Stimulated activated CD4-positive, alpha-beta T cell treated with anti-CD3 and anti-CD28 coated beads, Interleukin-15, amount 100 ng/mL, for 1 hour (primary cell): ENCODE results near the gene ARFGAP1.

Experiments
- DNase-seq, 2 donors: peaks; one replicate each; pipeline ENCODE4 v3.0.0-alpha.2; 2020; ENCODE audit warnings: low read depth in 1 of 2, low spot score in 1 of 2

The ARFGAP1 gene

DNA sequence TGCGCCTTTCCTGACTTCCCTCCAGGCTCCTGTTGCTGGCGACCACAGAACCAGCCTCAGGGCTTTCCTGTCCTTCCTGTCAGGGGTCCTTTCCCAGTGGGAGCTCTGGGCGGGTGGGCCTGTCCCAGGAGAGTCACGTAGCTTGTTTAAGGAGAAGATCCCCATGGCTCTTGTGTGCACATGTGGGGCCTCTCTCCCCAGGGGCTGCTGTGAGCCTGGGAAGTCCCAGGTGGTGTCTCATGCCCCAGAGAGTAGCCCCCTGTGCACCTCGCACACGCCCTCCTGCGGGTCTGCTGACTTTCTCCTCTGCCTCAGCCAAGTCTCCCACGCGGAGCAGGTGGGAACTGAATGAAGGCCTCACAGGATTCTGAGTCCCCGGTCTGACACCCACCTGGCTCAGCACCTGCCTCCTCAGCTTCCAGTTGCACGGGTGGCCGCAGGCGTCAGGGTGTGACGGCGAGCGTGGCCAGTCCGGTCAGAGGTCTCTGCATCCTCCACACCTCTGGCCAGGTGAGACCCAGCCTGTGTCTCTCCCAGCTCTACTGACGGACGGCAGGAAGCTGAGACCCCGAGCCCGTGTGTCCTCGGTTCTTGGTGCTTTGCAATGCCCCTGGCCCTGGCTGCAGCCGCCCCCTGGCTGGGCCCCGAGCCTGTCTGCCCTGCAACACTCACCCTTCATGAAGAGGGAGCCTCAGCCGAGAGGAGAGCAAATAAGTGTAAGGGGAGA is 12.7 kb upstream of the ARFGAP1 start:
- no peak for DNase-seq

DNA sequence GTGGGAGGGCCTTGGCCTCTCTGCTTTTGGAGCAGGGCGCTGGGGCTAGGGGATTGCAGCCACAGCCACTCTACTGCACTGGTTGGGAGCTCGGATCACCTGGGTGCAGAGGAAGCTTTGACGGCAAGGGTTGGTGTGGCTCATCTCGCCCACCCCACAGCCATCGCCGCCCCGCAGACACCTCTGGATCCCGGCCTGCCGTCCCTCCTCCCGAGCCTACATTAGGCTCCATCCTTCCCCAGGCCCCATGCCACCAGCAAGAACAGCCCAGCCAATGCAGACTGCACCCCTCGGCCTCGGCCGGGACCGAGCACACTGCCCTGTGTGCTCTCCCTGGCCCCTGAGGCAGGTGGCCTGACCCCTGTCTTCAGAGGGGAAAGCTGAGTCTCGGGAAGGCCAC is 12.1 kb upstream of the ARFGAP1 start:
- DNase-seq, result no peak

DNA sequence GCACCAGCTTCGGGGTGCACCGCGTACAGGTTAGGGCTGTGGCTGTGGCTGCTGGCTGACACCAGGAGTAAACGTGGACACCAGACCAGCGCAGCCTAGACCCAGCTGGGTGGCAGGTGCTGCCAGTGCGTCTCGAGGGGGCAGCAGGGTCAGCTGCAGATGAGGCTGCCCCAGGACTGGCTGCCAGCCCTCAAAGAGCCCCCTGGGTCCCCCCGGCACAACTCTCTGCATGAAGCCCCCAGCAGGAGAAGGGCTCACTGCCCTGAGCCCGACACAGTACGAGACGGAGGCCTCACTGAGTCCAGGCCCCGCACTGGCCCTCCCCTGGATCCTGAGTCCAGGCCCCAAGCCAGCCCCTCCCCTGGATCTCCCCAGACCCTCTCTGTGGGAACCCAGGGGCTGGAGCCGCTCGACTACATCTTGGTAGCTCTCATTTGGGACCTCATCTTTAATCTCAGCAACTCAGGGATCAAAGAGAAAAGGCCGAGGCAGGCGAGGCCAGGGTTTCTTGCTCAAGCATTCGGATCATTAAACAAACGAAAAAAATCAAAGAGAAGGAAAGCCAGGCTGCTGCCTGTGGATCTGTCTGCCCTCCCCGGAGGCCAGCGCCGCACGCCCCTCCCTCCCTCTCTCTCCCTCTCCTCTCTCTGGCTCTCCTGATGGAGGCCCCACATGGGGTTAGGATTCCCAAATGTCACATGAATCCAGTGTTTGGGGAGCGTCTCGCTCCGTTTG is 11.4 kb upstream of the ARFGAP1 start:
- no peak for DNase-seq

DNA sequence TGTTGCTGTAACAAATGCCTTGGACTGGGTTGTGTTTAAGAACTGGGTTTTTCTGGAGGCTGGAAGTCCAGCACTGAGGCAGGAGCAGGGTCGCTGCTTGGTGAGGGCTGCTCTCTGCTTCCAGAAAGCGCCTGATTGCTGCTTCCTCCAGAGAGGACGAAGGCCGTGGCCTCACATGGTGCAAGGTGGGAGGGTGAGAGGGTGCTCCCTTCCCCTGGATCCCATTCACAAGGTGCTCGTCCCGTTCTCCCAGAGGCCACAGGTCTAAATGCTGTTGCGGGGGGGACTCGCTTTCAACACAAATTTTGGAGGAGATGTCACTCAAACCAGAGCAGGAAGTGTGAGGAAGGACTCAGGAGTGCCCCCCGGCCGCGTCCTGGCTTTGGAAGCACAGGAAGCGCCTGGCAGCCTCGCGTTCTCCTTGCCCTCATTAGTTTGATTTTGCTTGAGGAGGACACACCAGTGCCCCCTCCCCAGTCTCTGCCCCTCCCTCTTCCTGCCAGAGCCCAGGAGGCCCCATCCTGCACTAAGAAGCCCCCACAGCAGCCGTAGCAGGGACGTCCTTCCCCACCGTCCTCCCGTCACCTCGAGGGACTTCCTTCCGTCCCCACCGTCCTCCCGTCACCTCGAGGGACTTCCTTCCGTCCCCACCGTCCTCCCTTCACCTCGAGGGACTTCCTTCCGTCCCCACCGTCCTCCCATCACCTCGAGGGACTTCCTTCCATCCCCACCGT is 10.7 kb upstream of the ARFGAP1 start:
- DNase-seq, result no peak

DNA sequence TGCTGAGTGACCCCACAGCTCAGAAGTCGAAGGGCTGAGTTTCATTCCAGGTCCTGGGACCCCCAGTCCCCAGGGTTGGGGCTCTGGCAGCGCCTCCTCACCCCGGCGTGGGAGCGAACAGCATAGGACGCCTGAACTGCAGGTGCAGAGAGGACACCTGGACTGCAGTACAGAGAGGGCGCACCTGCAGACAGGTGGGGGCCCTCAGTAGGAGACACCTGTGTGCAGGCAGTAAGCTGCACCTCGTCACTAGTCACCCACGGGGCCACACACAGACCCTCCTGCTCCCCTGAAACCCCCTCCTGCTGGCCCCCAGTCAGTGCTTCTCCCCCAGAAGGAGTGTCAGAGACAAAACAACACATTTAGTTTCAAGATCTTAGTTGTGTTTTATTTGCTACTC is 9.8 kb upstream of the ARFGAP1 start:
- no peak for DNase-seq

DNA sequence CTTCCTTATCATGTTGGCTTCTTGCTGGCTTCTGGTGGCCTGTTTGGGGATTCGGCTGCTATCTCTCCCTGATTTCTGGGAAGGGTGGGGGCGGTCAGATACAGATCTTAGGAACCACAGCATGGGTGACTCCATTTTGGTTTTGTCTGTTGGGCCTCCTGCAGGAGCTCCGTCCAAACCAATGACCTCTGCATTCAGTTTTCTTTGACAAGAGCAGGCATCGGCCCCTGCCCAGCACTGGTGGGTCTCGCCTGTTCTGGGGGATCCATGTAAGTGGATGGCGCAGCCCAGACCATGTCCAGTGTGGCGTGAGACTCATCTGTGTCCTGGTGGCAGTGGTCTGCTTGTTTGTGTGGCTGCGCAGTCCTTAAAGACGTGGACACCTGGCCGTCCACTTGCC is 8.6 kb upstream of the ARFGAP1 start:
- DNase-seq, result no peak

DNA sequence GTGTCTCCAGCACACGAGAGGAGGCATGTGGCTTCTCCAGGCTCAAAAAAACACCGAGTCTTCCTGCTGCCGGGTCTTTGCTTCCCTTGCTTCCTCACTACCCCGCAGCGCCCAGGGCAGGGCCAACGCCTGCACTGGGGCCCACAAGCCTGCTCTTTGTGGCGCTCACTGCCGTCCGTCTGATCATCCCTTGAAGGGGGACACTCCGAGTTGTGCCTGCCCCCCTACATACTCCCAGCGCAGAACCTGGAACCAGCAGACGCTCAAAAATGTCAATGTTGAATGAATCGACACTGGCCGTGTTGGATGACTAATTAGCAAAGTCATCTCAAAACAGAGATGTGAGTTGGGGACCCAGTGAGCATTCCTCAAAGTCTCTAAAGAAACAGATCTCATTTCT is 8.1 kb upstream of the ARFGAP1 start:
- no peak for DNase-seq

DNA sequence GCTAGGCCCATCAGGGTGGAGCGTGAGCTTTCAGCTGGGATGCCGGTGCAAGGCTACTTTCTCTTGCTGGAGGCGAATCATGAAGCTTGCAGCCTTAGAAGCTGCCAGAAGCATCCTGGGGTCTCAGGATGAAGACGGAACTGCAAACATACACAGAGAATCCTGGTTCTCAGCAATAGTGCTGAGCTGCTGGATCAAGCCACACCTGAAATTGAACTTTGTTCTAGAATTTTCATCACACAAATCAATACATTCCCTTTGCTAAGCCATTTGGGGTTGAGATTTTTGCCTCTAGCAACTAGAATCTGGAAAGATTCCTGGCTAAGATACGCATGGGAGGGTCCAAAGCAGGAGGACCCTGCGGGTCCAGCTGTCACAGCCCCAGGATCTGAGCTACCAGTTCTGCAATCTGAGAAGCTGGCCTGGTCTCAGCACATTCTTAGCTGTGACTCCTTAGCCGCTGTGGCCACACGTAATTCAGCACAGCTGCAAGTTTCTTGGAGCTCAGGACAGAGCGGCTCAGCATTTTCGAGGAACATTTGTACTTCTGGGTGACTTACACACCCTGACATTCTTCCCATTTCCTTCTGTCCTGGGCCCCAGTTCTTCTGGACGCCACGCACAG is 6.6 kb upstream of the ARFGAP1 start:
- DNase-seq, result no peak

DNA sequence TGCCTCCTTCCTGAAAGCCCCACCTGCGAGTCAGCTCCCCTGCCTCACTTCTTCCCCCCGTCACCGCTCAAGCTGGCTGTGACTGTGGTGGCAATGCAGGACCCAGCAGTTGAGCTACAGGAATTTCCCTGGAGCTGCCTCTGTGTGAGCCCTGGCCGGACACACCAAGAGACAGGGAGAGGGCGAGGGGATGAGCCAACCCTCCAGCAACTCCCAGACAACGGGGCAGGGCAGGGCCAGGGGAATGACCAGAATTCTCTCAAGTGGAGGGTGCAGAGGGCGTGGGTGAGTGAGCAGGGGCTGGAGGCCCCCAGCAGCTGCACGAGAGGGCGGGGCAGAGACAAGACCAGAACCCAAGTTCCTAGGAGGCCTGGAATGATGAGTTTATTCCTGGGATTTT is 4.9 kb upstream of the ARFGAP1 start:
- DNase-seq, result no peak

DNA sequence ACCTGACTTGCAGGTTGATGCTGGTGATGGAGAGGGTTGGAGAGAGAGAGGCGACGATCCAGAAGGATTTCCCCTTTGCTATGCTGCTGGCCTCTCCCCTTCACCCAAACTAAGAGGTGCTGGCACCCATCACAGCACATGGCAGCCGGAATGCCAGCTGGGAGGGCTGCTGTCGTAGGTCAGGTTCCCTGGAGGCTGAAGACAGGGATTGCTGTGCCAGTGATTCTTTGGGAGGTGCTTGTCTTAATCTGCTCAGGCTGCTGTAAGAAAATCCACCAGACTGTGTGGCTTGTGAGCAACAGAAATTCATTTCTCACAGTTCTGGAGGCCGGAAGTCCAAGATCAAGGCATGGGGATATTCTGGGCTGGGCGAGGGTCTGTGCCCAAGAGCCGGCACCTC is 4.4 kb upstream of the ARFGAP1 start:
- DNase-seq, result no peak

DNA sequence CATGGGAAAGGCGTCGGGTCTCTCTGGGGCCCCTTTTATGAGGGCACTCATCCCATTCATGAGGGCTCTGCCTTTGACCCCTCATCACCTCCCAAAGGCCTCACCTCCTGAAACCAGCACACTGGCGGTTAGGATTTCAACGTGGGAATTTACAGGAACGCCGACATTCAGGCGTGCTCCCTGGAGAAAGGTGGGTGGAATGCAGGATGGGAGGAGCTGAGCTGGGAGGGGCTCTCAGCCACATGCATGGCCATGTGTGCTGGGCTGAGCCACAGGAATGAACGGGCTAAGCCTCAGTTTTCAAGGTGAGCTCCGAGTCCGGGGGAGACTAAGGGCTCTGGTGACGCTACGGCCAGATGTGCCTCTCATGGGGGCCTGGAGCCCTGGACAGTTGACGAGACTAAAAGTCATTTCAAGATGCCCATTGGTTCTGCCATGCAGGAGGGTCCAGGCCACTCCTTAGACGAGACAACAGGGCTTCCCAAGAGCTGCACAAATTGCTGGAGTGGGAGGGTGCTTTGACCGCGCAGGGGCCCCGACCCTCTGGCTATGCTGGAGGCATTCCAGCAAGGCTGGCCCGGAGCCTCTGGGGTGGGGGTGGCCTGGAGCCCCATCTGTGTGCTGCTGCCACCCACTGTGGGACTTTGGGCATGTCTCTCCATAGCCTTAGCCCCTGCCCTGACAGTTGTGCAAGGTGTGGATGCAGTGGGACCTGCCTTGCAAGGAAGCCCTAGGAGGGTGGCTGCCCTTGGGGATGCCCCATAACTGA is 3.8 kb upstream of the ARFGAP1 start:
- DNase-seq, result no peak

DNA sequence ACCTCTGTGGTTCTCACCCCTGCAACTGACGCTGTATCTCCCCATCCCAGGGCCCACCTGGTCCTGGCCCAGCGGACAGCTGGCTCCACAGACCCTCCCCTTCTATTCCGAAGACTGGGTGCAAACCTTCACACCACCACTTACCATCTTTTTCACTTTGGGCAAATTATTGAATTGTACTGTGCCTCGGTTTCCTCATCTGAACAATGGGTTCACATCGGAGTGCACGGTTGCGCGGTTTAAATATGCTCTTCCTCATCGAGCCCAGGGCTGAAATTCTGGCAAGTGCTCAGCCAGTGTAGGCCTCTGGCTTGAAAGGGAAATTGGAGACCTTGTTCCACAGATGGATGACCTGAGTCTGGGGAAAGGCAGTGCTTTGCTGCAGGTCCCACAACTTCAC is 2.9 kb upstream of the ARFGAP1 start:
- no peak for DNase-seq

DNA sequence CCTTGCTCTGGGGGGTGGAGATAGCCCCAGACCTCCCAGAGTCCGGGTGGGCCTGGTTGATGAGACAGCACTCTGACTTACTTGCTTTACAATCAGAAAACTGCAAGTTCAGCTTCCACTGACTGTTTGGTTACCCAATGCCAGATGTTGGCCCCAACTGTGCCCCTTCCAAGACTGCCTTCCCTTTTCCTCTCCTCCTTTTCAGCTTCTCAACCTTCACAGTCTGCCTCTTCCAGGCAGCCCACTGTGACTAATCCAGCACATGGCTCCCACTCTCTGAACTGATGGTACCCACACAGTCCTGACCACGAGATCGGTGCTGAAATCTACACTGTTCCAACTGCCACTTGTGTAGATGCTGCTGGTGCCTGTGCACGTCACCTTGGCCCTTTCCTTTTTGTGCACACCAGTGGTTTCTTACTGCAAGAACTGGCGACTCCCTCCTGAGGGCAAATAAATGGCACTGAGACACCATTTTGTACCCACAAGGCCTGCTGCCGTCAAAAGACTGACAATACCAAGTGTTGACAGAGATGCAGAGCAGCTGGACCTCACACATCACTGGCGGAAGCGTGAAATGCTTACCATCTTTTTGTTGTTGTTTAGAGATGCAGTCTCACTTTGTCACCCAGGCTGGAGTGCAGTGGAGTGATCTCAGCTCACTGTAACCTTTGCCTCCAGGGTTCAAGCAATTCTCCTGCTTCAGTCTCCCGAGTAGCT is 1.8 kb upstream of the ARFGAP1 start:
- DNase-seq, result no peak

DNA sequence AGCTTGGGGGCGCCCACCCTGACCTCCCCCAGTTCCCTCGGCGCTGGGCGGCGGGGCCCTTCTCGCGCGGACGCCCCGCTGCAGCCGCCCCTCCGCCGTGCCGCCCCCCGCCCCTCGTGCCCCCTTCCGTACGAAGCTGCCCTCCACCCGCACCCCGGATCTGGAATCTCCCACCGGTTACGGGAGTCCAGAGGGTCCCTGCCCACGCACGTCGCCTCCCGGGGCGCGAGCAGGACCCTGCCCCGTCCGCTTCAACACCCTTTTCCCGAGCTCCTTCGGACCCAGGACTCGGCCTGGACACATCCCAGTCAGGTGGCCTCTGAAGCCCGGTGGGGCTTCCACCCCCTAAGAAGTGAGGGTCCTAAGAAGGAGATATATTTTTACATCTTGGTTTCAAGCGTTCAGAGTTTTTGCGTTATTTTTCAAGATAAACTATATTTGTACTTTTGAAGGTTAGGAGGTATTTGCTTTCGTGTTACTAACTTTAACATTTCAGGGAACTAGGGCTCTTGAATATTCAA is 506 bp downstream of the ARFGAP1 start:
- no peak for DNase-seq

DNA sequence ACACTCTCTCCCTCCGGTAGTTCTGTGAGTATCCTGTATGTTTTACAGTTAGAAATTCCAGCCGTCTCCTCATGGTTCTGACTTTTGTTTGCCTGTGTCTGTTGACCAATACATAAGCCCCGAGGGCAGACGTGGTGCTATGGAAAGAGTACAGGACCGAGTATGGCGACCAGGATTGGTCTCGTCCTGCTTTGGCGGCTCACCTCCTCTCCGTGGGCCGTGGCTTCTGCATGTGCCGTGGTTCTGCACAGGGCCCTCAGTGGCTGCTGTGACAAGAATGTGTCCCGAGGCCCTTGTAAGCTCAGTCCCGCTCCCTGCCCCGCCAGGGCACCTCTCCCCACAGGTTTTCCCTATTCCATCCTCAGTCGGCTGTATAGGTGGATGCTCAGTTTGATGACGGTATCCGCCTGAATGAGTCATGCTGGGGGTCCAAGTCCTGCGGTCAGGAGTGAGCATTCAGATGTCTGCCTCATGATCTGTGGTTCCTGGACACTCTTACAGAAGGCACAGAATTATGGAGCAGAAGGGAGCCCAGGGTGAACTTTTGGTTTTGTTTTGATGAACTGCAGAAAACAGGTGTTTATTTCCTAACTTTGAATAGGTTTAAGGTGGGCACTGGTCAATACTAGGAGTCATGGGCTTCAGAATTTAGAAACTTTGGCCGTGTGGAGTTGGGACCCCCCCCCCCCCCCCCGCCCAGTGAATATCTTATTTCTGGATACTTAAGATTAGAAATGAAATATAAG is 1.2 kb downstream of the ARFGAP1 start:
- DNase-seq, result no peak

DNA sequence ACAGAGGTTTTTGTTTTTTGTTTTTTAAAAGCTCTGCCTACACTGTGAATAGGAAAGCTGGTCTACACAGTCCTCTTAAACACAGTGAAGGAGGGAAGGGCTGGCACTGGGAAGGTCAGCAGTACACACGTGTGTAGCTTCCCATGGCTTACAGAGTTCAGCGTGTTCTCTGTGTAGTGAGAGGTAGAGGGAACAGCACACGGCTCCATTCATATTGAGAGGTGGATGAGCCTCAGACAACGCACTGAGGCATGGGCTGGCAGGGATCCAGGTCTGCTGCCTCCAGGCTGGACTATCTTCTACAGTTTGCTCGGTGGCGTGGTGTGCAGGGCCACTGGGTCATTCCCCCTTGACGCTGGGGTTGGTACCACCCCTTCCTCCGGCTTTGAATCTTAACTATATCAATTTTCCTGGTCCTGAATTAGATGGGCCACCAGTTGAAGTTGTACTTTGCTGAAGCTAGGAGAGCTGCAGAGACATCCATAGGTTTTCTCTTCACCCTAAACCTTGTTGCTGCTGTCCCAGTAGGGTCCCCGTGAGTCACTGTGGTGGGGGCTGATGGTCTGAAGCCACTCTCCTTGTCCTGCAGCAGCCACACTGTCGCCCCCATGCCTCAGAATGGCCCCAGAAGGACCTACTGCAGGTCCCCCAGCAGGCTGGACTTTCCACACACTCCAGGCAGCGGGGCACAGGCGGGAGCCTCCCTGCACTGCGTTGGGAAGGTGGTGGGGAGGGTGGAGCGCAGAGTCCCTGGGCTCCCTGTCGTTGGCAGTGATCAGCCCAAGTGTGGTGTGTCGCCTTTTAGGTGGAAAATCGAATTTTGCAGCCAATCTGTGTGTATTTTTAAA is 2.0 kb downstream of the ARFGAP1 start:
- no peak for DNase-seq

DNA sequence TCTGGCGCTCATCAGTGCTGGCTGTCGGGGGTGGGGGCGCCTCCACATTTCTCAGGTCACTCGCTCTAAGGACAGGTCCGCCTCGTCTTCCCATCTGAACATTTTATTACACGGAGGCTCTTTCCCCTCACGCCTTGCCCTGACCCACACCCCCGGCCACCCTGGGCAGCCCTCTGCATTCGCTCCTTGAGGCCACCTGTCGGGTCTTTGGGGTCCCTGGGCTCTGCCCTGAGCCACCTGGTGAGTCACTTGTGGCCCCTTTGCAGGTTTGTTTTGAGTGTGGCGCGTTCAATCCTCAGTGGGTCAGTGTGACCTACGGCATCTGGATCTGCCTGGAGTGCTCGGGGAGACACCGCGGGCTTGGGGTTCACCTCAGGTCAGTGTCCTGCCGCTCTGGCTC is 3.2 kb downstream of the ARFGAP1 start:
- DNase-seq, result no peak

DNA sequence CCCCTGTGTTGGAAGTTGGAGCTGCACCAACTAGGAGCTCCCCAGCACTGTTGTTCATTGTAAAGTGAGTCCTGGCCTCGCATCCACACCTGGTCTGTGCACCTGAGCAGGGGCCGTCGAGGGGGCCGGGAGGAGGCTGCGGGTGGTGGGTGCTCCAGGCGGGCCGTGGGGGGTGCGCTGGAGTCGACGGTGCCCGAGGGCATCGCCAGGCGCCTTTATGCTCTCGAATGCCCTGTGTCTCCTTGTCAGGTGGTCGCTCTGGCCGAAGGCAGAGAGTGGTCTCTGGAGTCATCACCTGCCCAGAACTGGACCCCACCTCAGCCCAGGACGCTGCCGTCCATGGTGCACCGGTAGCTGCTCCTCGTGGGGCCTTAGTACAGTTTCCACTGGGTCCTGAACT is 4.3 kb downstream of the ARFGAP1 start:
- DNase-seq, result no peak
